H9 (cell line): Measurements from ENCODE around the gene COL5A2. TPM values are rescaled to one million over a fixed set of nuclear protein-coding genes. Genes with fewer than 3 reads are reported as not detected.

Source experiments
- DNase-seq: peaks from one replicate; pipeline ENCODE4 v3.0.0-alpha.2; 2017
- H2AFZ ChIP-seq: one replicate; pipeline ENCODE4 v1.6.1; 2013; ENCODE audit warnings: mild to moderate bottlenecking, low read length, control low read depth, moderate library complexity
- H2AK5ac ChIP-seq: 2 replicates; pipeline ENCODE4 v1.6.1; 2013; ENCODE audit warnings: low read length, control low read depth, mixed read lengths; ENCODE audit not compliant: insufficient read length
- H2BK120ac ChIP-seq: one replicate; pipeline ENCODE4 v1.6.1; 2013; ENCODE audit warnings: low read depth, mild to moderate bottlenecking, low read length, control low read depth, inconsistent platforms; ENCODE audit not compliant: poor library complexity, severe bottlenecking
- H2BK12ac ChIP-seq: 2 replicates; pipeline ENCODE4 v1.6.1; 2013; ENCODE audit warnings: low read length, control low read depth, mixed read lengths, low read depth; ENCODE audit not compliant: insufficient read length
- H2BK15ac ChIP-seq: 2 replicates; pipeline ENCODE4 v1.6.1; 2013; ENCODE audit warnings: low read depth, low read length, control low read depth
- H2BK20ac ChIP-seq: one replicate; pipeline ENCODE4 v1.6.1; 2013; ENCODE audit warnings: low read depth, mild to moderate bottlenecking, low read length, control low read depth, inconsistent platforms; ENCODE audit not compliant: poor library complexity, severe bottlenecking
- H2BK5ac ChIP-seq: 2 replicates; pipeline ENCODE4 v1.6.1; 2013; ENCODE audit warnings: low read length, control low read depth, mixed read lengths; ENCODE audit not compliant: insufficient read length
- H3K14ac ChIP-seq: 2 replicates; pipeline ENCODE4 v1.6.1; 2013; ENCODE audit warnings: low read length, control low read depth; ENCODE audit not compliant: insufficient read depth
- H3K18ac ChIP-seq: 2 replicates; pipeline ENCODE4 v1.6.1; 2013; ENCODE audit warnings: low read depth, mild to moderate bottlenecking, mixed read lengths, low read length, control low read depth; ENCODE audit not compliant: insufficient read length
- H3K23ac ChIP-seq: 2 replicates; pipeline ENCODE4 v1.6.1; 2013; ENCODE audit warnings: low read length, control low read depth, mixed read lengths, low read depth; ENCODE audit not compliant: insufficient read length
- H3K23me2 ChIP-seq: 2 replicates; pipeline ENCODE4 v1.6.1; 2013; ENCODE audit warnings: low read depth, mild to moderate bottlenecking, mixed read lengths, low read length, control low read depth; ENCODE audit not compliant: insufficient read length, poor library complexity, severe bottlenecking
- H3K27ac ChIP-seq: 2 replicates; pipeline ENCODE4 v1.5.1; 2013; ENCODE audit warnings: low read length, control low read depth, mixed read lengths, low read depth; ENCODE audit not compliant: insufficient read length
- H3K27me3 ChIP-seq: 2 replicates; pipeline ENCODE4 v1.6.1; 2013; ENCODE audit warnings: low read length, control low read depth, inconsistent platforms; ENCODE audit not compliant: insufficient read depth
- H3K4ac ChIP-seq: 2 replicates; pipeline ENCODE4 v1.6.1; 2013; ENCODE audit warnings: low read depth, mild to moderate bottlenecking, control low read depth, inconsistent platforms, low read length, moderate library complexity
- H3K4me1 ChIP-seq: 2 replicates; pipeline ENCODE4 v1.6.1; 2013; ENCODE audit warnings: low read length, control low read depth, inconsistent platforms; ENCODE audit not compliant: insufficient read depth
- H3K4me2 ChIP-seq: 2 replicates; pipeline ENCODE4 v1.6.1; 2013; ENCODE audit warnings: low read length, control low read depth, mixed read lengths; ENCODE audit not compliant: insufficient read length, insufficient read depth
- H3K56ac ChIP-seq: 2 replicates; pipeline ENCODE4 v1.6.1; 2013; ENCODE audit warnings: low read depth, mild to moderate bottlenecking, mixed read lengths, low read length, control low read depth; ENCODE audit not compliant: insufficient read length
- H3K79me1 ChIP-seq: 2 replicates; pipeline ENCODE4 v1.6.1; 2013; ENCODE audit warnings: low read depth, mild to moderate bottlenecking, moderate library complexity, low read length, control low read depth, inconsistent platforms; ENCODE audit not compliant: insufficient read depth, poor library complexity, severe bottlenecking
- H3K79me2 ChIP-seq: 2 replicates; pipeline ENCODE4 v1.6.1; 2013; ENCODE audit warnings: low read length, control low read depth, inconsistent platforms; ENCODE audit not compliant: insufficient read depth
- H3K9ac ChIP-seq: 2 replicates; pipeline ENCODE4 v1.6.1; 2013; ENCODE audit warnings: low read length, control low read depth, mixed read lengths; ENCODE audit not compliant: insufficient read length; ENCODE audit errors: extremely low read depth
- H3K9me3 ChIP-seq: one replicate; pipeline ENCODE4 v1.6.1; 2013; ENCODE audit warnings: low read depth, low read length, inconsistent platforms; ENCODE audit not compliant: control insufficient read depth
- H3T11ph ChIP-seq: one replicate; pipeline ENCODE4 v1.6.1; 2013; ENCODE audit warnings: mild to moderate bottlenecking, low read length, control low read depth, inconsistent platforms
- H4K20me1 ChIP-seq: one replicate; pipeline ENCODE4 v1.6.1; 2013; ENCODE audit not compliant: control insufficient read depth, insufficient read length, insufficient read depth
- H4K5ac ChIP-seq: 2 replicates; pipeline ENCODE4 v1.6.1; 2013; ENCODE audit warnings: low read depth, mild to moderate bottlenecking, mixed read lengths, low read length, control low read depth; ENCODE audit not compliant: insufficient read length
- H4K8ac ChIP-seq: replicated peaks from 2 replicates; pipeline ENCODE4 v1.6.1; 2013; ENCODE audit warnings: low read length, control low read depth, mixed read lengths, low read depth; ENCODE audit not compliant: insufficient read length
- H4K91ac ChIP-seq: 2 replicates; pipeline ENCODE4 v1.6.1; 2013; ENCODE audit warnings: low read depth, mild to moderate bottlenecking, moderate library complexity, mixed read lengths, low read length, control low read depth; ENCODE audit not compliant: insufficient read length
- H3K27ac Mint-ChIP-seq, 3 experiments: 2 replicates in 2 of 3; 3 replicates in 1 of 3; pipeline ENCODE4 v1.8.0; 2020 to 2021; ENCODE audit warnings: mixed read lengths in 3 of 3, mild to moderate bottlenecking in 1 of 3, moderate library complexity in 1 of 3
- H3K27me3 Mint-ChIP-seq: 2 replicates; pipeline ENCODE4 v1.8.0; 2021; ENCODE audit warnings: low read depth, mild to moderate bottlenecking, moderate library complexity, mixed read lengths
- H3K36me3 Mint-ChIP-seq, 3 experiments: 2 replicates in 2 of 3; 3 replicates in 1 of 3; pipeline ENCODE4 v1.8.0; 2020 to 2021; ENCODE audit warnings: low read depth in 3 of 3, mixed read lengths in 3 of 3; ENCODE audit not compliant: insufficient read depth in 1 of 3
- H3K4me1 Mint-ChIP-seq, 2 experiments: 2 replicates each; pipeline ENCODE4 v1.8.0; 2020; ENCODE audit warnings: mixed read lengths in 2 of 2
- H3K4me3 Mint-ChIP-seq, 2 experiments: 2 replicates in 1 of 2; 3 replicates in 1 of 2; pipeline ENCODE4 v1.8.0; 2020 to 2021; ENCODE audit warnings: mild to moderate bottlenecking in 2 of 2, mixed read lengths in 2 of 2, moderate library complexity in 1 of 2
- H3K9me3 Mint-ChIP-seq, 2 experiments: 2 replicates in 1 of 2; 3 replicates in 1 of 2; pipeline ENCODE4 v1.8.0; 2020; ENCODE audit warnings: mild to moderate bottlenecking in 2 of 2, mixed read lengths in 2 of 2, moderate library complexity in 1 of 2
- CTCF ChIP-seq: fragments of 200-600 bp; sonication (generic); conservative IDR thresholded peaks from 3 replicates; pipeline ENCODE4 v1.8.0; 2021; ENCODE audit warnings: antibody characterized with exemption, mild to moderate bottlenecking
- WGBS: extraction: QIAGEN DNeasy Blood & Tissue Kit; methylation state at CpG from one replicate; pipeline ENCODE4 v1.1.7; 2013; ENCODE audit warnings: missing lambda C conversion rate, low lambda C conversion rate, mixed read lengths; ENCODE audit not compliant: insufficient read length; ENCODE audit errors: extremely low coverage; 5-methylcytosine and 5-hydroxymethylcytosine counted together
- total RNA-seq: library from RNA; stranded (reverse); gene quantifications from 2 replicates; pipeline ENCODE4 v1.2.1, GENCODE V29; 2021

Gene COL5A2
- total RNA-seq, 1 experiment from 2014 or later: 10.5 TPM

- no peaks in the 10 kb centered on the region for H3K9me3 Mint-ChIP-seq
- Histone ChIP-seq H3K79me1 (no peaks in the 10 kb centered on the region), H3T11ph (no peak overlapping the region), H4K20me1 (no peaks in the 10 kb centered on the region), H2BK5ac (no peak overlapping the region), H3K9me3 (no peaks in the 10 kb centered on the region), H3K4ac (no peak overlapping the region), H3K23ac (no peak overlapping the region), H3K56ac (no peak overlapping the region), H4K5ac (no peak overlapping the region), H2AK5ac (no peak overlapping the region), H2BK15ac (no peak overlapping the region), H3K4me1 (peaks cover 6% of the 10 kb centered on the region; the same call in 1 of the 2 replicates), H3K23me2 (no peaks in the 10 kb centered on the region), H3K18ac (no peak overlapping the region), H3K4me2 (no peak overlapping the region), H2AFZ (no peak overlapping the region), H3K27ac (no peak overlapping the region), H3K79me2 (no peaks in the 10 kb centered on the region; the same call in 1 of the 2 replicates), H2BK120ac (no peak overlapping the region), H4K8ac (no peak overlapping the region), H3K14ac (no peak overlapping the region), H3K27me3 (no peaks in the 10 kb centered on the region), H4K91ac (no peak overlapping the region), H2BK20ac (no peak overlapping the region), H3K9ac (no peak overlapping the region), H2BK12ac (no peak overlapping the region)
- no peak for DNase-seq
- no peak overlapping the region for H3K4me3 Mint-ChIP-seq
- H3K36me3 Mint-ChIP-seq: no peaks in the 10 kb centered on the region
- WGBS: no CpG with 5 or more reads among the region's 2 CpGs
- H3K4me1 Mint-ChIP-seq: peaks cover 5 to 14% of the 10 kb centered on the region in 2 experiments
- no peak overlapping the region for H3K27ac Mint-ChIP-seq
- H3K27me3 Mint-ChIP-seq: no peaks in the 10 kb centered on the region
- no peak for TF ChIP-seq CTCF
These were observed 65.6 kb downstream of the COL5A2 start for GRCh38 chr2:189113963-189114362.
